Measurements from ENCODE around the gene MZF1.
"Not testable (repeated sequence)": the region's sequence is repeated elsewhere in the genome, so short reads cannot be mapped to it uniquely, and the experiment has no call there.

Gene MZF1

GRCh38 chr19:58544591-58545285 lies 28.4 kb downstream of the MZF1 start:
- Histone ChIP-seq H3K9me3 (ENCODE audit: control insufficient read depth, insufficient read depth, low read length) (no peaks in the 10 kb centered on the region), H3K36me3 (ENCODE audit: insufficient read depth, low read length) (peaks cover 29% of the 10 kb centered on the region), H3K4me1 (ENCODE audit: insufficient read depth, low read length) (no peaks in the 10 kb centered on the region), H3K9ac (ENCODE audit: low read depth, low read length) (peak overlapping the region; percentile 89)

- Histone ChIP-seq H3K36me3 (ENCODE audit: insufficient read depth, low read length) (peaks cover 22% of the 10 kb centered on the region), H3K4me1 (ENCODE audit: insufficient read depth, low read length) (no peaks in the 10 kb centered on the region), H3K9me3 (ENCODE audit: control insufficient read depth, insufficient read depth, low read length) (no peaks in the 10 kb centered on the region), H3K9ac (ENCODE audit: low read depth, low read length) (peak within 1 kb of the TSS; percentile 89)
These were observed 29.1 kb downstream of the MZF1 start, which contains the start of gene TRIM28 for GRCh38 chr19:58543826-58544590. Gene TRIM28, plus strand, starts transcription at chr19:58544064. Its CDS starts 694 bp downstream, at chr19:58544758.

- Histone ChIP-seq H3K36me3 (ENCODE audit: insufficient read depth, low read length) (peaks cover 15% of the 10 kb centered on the region), H3K9ac (ENCODE audit: low read depth, low read length) (peak overlapping the region; percentile 89; the same call in 1 of the 2 replicates)
- H3K4me1 ChIP-seq (ENCODE audit: insufficient read depth, low read length); H3K9me3 ChIP-seq (ENCODE audit: control insufficient read depth, insufficient read depth, low read length): not testable (repeated sequence)
These were observed 30.3 kb downstream of the MZF1 start for GRCh38 chr19:58542641-58543372.

- not testable (repeated sequence) for H3K36me3 ChIP-seq (ENCODE audit: insufficient read depth, low read length); H3K4me1 ChIP-seq (ENCODE audit: insufficient read depth, low read length); H3K9me3 ChIP-seq (ENCODE audit: control insufficient read depth, insufficient read depth, low read length)
- peak overlapping the region; percentile 55; the same call in 1 of the 2 replicates for H3K9ac ChIP-seq (ENCODE audit: low read depth, low read length)
These were observed 34.0 kb downstream of the MZF1 start for GRCh38 chr19:58539169-58539559.

GRCh38 chr19:58538257-58539168 lies 34.6 kb downstream of the MZF1 start:
- H3K9ac ChIP-seq (ENCODE audit: low read depth, low read length): peak overlapping the region; percentile 55
- no peaks in the 10 kb centered on the region for H3K36me3 ChIP-seq (ENCODE audit: insufficient read depth, low read length)
- no peaks in the 10 kb centered on the region for H3K9me3 ChIP-seq (ENCODE audit: control insufficient read depth, insufficient read depth, low read length)
- no peaks in the 10 kb centered on the region; the same call in 1 of the 2 replicates for H3K4me1 ChIP-seq (ENCODE audit: insufficient read depth, low read length)

- Histone ChIP-seq H3K4me1 (ENCODE audit: insufficient read depth, low read length) (no peaks in the 10 kb centered on the region; the same call in 1 of the 2 replicates), H3K9ac (ENCODE audit: low read depth, low read length) (peak overlapping the region; percentile 55), H3K36me3 (ENCODE audit: insufficient read depth, low read length) (no peaks in the 10 kb centered on the region), H3K9me3 (ENCODE audit: control insufficient read depth, insufficient read depth, low read length) (no peaks in the 10 kb centered on the region)
These were observed 36.0 kb downstream of the MZF1 start for GRCh38 chr19:58536852-58537798.

- no peaks in the 10 kb centered on the region for H3K9me3 ChIP-seq (ENCODE audit: control insufficient read depth, insufficient read depth, low read length)
- no peaks in the 10 kb centered on the region; the same call in 1 of the 2 replicates for H3K4me1 ChIP-seq (ENCODE audit: insufficient read depth, low read length)
- H3K36me3 ChIP-seq (ENCODE audit: insufficient read depth, low read length): no peaks in the 10 kb centered on the region
- no peak overlapping the region for H3K9ac ChIP-seq (ENCODE audit: low read depth, low read length)
These were observed 37.3 kb downstream of the MZF1 start for GRCh38 chr19:58535857-58536256.

- no peak overlapping the region for H3K9ac ChIP-seq (ENCODE audit: low read depth, low read length)
- H3K36me3 ChIP-seq (ENCODE audit: insufficient read depth, low read length): no peaks in the 10 kb centered on the region
- no peaks in the 10 kb centered on the region for H3K9me3 ChIP-seq (ENCODE audit: control insufficient read depth, insufficient read depth, low read length)
- no peaks in the 10 kb centered on the region for H3K4me1 ChIP-seq (ENCODE audit: insufficient read depth, low read length)
These were observed 41.9 kb downstream of the MZF1 start for GRCh38 chr19:58531034-58531840.

- no peaks in the 10 kb centered on the region for H3K4me1 ChIP-seq (ENCODE audit: insufficient read depth, low read length)
- no peaks in the 10 kb centered on the region for H3K36me3 ChIP-seq (ENCODE audit: insufficient read depth, low read length)
- no peaks in the 10 kb centered on the region for H3K9me3 ChIP-seq (ENCODE audit: control insufficient read depth, insufficient read depth, low read length)
- no peak overlapping the region for H3K9ac ChIP-seq (ENCODE audit: low read depth, low read length)
These were observed 43.7 kb downstream of the MZF1 start for GRCh38 chr19:58529405-58529804.

- H3K9me3 ChIP-seq (ENCODE audit: control insufficient read depth, insufficient read depth, low read length): no peaks in the 10 kb centered on the region
- no peak overlapping the region for H3K9ac ChIP-seq (ENCODE audit: low read depth, low read length)
- peaks cover 13% of the 10 kb centered on the region for H3K4me1 ChIP-seq (ENCODE audit: insufficient read depth, low read length)
- no peaks in the 10 kb centered on the region for H3K36me3 ChIP-seq (ENCODE audit: insufficient read depth, low read length)
These were observed 50.4 kb downstream of the MZF1 start for GRCh38 chr19:58522709-58523108.

GRCh38 chr19:58521651-58522050 lies 51.5 kb downstream of the MZF1 start:
- Histone ChIP-seq H3K9me3 (ENCODE audit: control insufficient read depth, insufficient read depth, low read length) (no peaks in the 10 kb centered on the region), H3K9ac (ENCODE audit: low read depth, low read length) (peak overlapping the region; percentile 56), H3K36me3 (ENCODE audit: insufficient read depth, low read length) (no peaks in the 10 kb centered on the region), H3K4me1 (ENCODE audit: insufficient read depth, low read length) (peaks cover 13% of the 10 kb centered on the region)

GRCh38 chr19:58520257-58520599 lies 52.9 kb downstream of the MZF1 start:
- H3K9ac ChIP-seq (ENCODE audit: low read depth, low read length): peak overlapping the region; percentile 89
- no peaks in the 10 kb centered on the region for H3K36me3 ChIP-seq (ENCODE audit: insufficient read depth, low read length)
- H3K9me3 ChIP-seq (ENCODE audit: control insufficient read depth, insufficient read depth, low read length): no peaks in the 10 kb centered on the region
- peaks cover 21% of the 10 kb centered on the region for H3K4me1 ChIP-seq (ENCODE audit: insufficient read depth, low read length)

Measured in ES-I3 (cell line).